ENCODE data around the gene ZNF780A.

ZNF780A gene

DNA sequence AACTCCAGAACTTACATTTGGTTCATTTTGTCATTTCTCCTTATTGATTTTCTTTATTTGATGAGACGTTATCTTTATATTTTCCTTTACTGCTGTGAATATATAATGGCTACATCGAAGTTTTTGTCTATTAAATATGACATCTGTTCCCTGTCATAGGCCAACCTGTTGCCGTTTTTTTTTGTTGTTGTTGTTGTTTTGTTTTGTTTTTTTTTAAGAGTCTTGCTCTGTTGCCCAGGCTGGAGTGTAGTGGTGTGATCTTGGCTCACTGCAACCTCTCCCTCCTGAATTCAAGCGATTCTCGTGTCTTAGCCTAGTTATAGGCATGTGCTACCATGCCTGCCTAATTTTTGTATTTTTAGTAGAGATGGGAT, 64.2 kb downstream of the ZNF780A start:
- Histone ChIP-seq H3K4me3 (replicated peaks; ENCODE audit: insufficient read depth, low read length) (no peak overlapping the region), H3K27me3 (ENCODE audit: insufficient read depth, poor library complexity, severe bottlenecking) (no peaks in the 10 kb centered on the region), H3K27ac (replicated peaks) (no peak overlapping the region)
- TF ChIP-seq GABPA (IDR thresholded peaks at IDR 0.05; ENCODE audit: low read depth) (no peak), POLR2AphosphoS5 (IDR thresholded peaks at IDR 0.05; ENCODE audit: low read depth) (no peak), SPI1 (IDR thresholded peaks at IDR 0.05; ENCODE audit: borderline replicate concordance, low read depth) (no peak)
- TF ChIP-seq, protein P1, sequence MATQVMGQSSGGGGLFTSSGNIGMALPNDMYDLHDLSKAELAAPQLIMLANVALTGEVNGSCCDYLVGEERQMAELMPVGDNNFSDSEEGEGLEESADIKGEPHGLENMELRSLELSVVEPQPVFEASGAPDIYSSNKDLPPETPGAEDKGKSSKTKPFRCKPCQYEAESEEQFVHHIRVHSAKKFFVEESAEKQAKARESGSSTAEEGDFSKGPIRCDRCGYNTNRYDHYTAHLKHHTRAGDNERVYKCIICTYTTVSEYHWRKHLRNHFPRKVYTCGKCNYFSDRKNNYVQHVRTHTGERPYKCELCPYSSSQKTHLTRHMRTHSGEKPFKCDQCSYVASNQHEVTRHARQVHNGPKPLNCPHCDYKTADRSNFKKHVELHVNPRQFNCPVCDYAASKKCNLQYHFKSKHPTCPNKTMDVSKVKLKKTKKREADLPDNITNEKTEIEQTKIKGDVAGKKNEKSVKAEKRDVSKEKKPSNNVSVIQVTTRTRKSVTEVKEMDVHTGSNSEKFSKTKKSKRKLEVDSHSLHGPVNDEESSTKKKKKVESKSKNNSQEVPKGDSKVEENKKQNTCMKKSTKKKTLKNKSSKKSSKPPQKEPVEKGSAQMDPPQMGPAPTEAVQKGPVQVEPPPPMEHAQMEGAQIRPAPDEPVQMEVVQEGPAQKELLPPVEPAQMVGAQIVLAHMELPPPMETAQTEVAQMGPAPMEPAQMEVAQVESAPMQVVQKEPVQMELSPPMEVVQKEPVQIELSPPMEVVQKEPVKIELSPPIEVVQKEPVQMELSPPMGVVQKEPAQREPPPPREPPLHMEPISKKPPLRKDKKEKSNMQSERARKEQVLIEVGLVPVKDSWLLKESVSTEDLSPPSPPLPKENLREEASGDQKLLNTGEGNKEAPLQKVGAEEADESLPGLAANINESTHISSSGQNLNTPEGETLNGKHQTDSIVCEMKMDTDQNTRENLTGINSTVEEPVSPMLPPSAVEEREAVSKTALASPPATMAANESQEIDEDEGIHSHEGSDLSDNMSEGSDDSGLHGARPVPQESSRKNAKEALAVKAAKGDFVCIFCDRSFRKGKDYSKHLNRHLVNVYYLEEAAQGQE (IDR thresholded peaks at IDR 0.05; ENCODE audit: insufficient replicate concordance, low read depth): no peak
- TF ChIP-seq, protein P2, sequence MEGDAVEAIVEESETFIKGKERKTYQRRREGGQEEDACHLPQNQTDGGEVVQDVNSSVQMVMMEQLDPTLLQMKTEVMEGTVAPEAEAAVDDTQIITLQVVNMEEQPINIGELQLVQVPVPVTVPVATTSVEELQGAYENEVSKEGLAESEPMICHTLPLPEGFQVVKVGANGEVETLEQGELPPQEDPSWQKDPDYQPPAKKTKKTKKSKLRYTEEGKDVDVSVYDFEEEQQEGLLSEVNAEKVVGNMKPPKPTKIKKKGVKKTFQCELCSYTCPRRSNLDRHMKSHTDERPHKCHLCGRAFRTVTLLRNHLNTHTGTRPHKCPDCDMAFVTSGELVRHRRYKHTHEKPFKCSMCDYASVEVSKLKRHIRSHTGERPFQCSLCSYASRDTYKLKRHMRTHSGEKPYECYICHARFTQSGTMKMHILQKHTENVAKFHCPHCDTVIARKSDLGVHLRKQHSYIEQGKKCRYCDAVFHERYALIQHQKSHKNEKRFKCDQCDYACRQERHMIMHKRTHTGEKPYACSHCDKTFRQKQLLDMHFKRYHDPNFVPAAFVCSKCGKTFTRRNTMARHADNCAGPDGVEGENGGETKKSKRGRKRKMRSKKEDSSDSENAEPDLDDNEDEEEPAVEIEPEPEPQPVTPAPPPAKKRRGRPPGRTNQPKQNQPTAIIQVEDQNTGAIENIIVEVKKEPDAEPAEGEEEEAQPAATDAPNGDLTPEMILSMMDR (IDR thresholded peaks at IDR 0.05; ENCODE audit: insufficient read depth, low read length): no peak
- no peak for DNase-seq (ENCODE audit: low read depth in 1 of 2, low spot score in 1 of 2)

DNA sequence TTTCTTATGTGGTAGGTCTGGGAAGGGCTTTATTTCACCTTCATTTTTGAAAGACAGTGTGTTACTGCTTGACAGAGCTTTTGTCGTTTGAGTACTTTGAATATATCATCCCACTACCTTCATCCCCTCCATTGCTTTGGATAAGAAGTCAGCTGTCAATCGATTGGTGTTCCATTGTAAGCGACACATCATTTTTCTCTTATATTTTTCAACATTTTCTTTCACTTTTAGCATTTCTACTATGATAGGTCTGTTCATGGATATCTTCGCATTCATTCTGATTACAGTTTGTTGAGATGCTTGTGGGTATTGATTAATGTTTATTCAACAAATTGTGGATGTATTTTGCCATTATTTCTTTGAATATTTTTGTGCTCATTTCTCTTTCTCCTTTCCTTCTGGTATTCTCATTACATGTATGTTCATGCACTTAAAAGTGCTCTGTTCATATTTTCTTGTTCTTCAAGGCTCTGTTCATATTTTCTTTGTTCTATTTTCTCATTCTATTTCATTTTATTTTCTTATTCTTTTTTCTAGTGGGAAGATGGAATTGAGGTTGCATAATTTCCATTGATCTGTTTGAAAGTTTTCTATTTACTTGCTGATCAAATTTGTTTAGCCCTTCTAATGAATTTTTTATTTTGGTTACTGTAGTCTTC, 64.7 kb downstream of the ZNF780A start:
- no peaks in the 10 kb centered on the region for H3K27me3 ChIP-seq (ENCODE audit: insufficient read depth, poor library complexity, severe bottlenecking)
- no peak overlapping the region for H3K4me3 ChIP-seq (replicated peaks; ENCODE audit: insufficient read depth, low read length)
- no peak for TF ChIP-seq POLR2AphosphoS5 (IDR thresholded peaks at IDR 0.05; ENCODE audit: low read depth)
- TF ChIP-seq, protein P1 (IDR thresholded peaks at IDR 0.05; ENCODE audit: insufficient replicate concordance, low read depth): no peak
- TF ChIP-seq SPI1 (IDR thresholded peaks at IDR 0.05; ENCODE audit: borderline replicate concordance, low read depth): no peak
- DNase-seq (ENCODE audit: low read depth in 1 of 2, low spot score in 1 of 2): no peak
- no peak overlapping the region for H3K27ac ChIP-seq (replicated peaks)

DNA sequence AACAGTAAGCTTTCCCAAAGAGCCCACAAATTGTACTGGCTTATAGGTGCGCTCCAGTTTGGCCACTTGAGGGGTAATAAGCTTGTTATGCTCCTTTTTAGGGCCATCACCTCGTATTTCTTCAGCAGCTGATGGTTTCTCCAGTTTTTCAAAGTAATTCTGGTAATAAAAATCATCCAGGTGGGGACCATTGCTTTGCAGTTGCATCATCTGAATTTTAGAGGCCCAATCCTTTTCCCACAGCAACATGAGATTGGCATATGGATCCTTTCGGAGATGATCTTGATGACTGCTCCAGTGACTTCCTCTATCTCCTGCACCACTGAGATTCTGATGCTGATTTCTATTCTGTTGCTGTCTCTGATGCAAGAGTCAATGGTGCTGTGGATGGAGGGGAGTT, 66.8 kb downstream of the ZNF780A start:
- TF ChIP-seq, protein P2 (IDR thresholded peaks at IDR 0.05; ENCODE audit: insufficient read depth, low read length): no peak
- TF ChIP-seq GABPA (IDR thresholded peaks at IDR 0.05; ENCODE audit: low read depth) (no peak), POLR2AphosphoS5 (IDR thresholded peaks at IDR 0.05; ENCODE audit: low read depth) (no peak), SPI1 (IDR thresholded peaks at IDR 0.05; ENCODE audit: borderline replicate concordance, low read depth) (no peak)
- TF ChIP-seq, protein P1 (IDR thresholded peaks at IDR 0.05; ENCODE audit: insufficient replicate concordance, low read depth): no peak
- DNase-seq (ENCODE audit: low read depth in 1 of 2, low spot score in 1 of 2): no peak
- H3K27me3 ChIP-seq (ENCODE audit: insufficient read depth, poor library complexity, severe bottlenecking): no peaks in the 10 kb centered on the region
- H3K4me3 ChIP-seq (replicated peaks; ENCODE audit: insufficient read depth, low read length): no peak overlapping the region
- H3K27ac ChIP-seq (replicated peaks): no peak overlapping the region
